HL-60 (cell line): ENCODE measurements around the gene FMR1.

Experiments used
- DNase-seq, 2 experiments: peaks; one replicate each; pipeline ENCODE4 v3.0.0-alpha.2; 2010 to 2020; ENCODE audit warnings: low read depth in 1 of 2, low spot score in 1 of 2
- H3K27ac ChIP-seq: fragments of 250-450 bp; sonication (Bioruptor Pico); replicated peaks from 2 replicates; pipeline ENCODE4 v1.5.1; 2020; ENCODE audit warnings: mild to moderate bottlenecking, moderate library complexity
- H3K27me3 ChIP-seq: fragments of 250-450 bp; sonication (Bioruptor Pico); 2 replicates; pipeline ENCODE4 v1.5.1; 2021; ENCODE audit warnings: mild to moderate bottlenecking, moderate library complexity; ENCODE audit not compliant: insufficient read depth, poor library complexity, severe bottlenecking
- H3K4me3 ChIP-seq: replicated peaks from 2 replicates; pipeline ENCODE4 v1.5.1; 2011; ENCODE audit warnings: mild to moderate bottlenecking, control low read depth, low read length; ENCODE audit not compliant: insufficient read depth
- GABPA ChIP-seq: IDR thresholded peaks from 2 replicates; pipeline ENCODE4 v1.6.1; 2012; ENCODE audit warnings: low read depth
- POLR2AphosphoS5 ChIP-seq: IDR thresholded peaks from 2 replicates; pipeline ENCODE4 v1.6.1; 2012; ENCODE audit warnings: low read depth
- SPI1 ChIP-seq: IDR thresholded peaks from 2 replicates; pipeline ENCODE4 v1.6.1; 2012; ENCODE audit warnings: low read depth, mild to moderate bottlenecking, borderline replicate concordance
- TF ChIP-seq, protein P1 (sequence below): IDR thresholded peaks from 2 replicates; pipeline ENCODE4 v1.6.1; 2012; ENCODE audit warnings: low read depth; ENCODE audit not compliant: insufficient replicate concordance
- TF ChIP-seq, protein P2 (sequence below): IDR thresholded peaks from one replicate; pipeline ENCODE4 v1.5.1; 2011; ENCODE audit warnings: low read length, control low read depth, inconsistent platforms; ENCODE audit not compliant: insufficient read depth

The FMR1 gene

DNA sequence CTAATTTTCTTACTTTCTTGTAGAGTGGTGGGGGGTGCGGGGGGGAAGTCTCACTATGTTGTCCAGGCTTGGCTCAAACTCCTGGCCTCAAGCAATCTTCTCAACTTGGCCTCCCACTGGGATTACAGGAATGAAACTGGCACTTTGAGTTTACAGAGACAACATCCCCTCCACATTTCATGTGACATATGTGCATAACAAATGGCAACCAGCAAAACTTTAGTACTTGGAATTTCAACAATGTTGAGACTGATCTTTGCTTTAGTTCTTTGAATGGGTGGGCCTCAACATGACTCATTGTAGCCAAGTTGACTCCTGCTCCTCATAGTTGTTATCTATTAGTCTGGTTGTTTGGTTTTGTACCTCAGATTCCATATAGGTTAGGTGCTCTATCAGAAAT, 11.4 kb upstream of the FMR1 start:
- Histone ChIP-seq H3K4me3 (no peak overlapping the region), H3K27ac (no peak overlapping the region), H3K27me3 (no peaks in the 10 kb centered on the region)
- DNase-seq, result no peak
- TF ChIP-seq POLR2AphosphoS5 (no peak), SPI1 (no peak), GABPA (no peak)
- TF ChIP-seq, protein P1, sequence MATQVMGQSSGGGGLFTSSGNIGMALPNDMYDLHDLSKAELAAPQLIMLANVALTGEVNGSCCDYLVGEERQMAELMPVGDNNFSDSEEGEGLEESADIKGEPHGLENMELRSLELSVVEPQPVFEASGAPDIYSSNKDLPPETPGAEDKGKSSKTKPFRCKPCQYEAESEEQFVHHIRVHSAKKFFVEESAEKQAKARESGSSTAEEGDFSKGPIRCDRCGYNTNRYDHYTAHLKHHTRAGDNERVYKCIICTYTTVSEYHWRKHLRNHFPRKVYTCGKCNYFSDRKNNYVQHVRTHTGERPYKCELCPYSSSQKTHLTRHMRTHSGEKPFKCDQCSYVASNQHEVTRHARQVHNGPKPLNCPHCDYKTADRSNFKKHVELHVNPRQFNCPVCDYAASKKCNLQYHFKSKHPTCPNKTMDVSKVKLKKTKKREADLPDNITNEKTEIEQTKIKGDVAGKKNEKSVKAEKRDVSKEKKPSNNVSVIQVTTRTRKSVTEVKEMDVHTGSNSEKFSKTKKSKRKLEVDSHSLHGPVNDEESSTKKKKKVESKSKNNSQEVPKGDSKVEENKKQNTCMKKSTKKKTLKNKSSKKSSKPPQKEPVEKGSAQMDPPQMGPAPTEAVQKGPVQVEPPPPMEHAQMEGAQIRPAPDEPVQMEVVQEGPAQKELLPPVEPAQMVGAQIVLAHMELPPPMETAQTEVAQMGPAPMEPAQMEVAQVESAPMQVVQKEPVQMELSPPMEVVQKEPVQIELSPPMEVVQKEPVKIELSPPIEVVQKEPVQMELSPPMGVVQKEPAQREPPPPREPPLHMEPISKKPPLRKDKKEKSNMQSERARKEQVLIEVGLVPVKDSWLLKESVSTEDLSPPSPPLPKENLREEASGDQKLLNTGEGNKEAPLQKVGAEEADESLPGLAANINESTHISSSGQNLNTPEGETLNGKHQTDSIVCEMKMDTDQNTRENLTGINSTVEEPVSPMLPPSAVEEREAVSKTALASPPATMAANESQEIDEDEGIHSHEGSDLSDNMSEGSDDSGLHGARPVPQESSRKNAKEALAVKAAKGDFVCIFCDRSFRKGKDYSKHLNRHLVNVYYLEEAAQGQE, result no peak
- TF ChIP-seq, protein P2, sequence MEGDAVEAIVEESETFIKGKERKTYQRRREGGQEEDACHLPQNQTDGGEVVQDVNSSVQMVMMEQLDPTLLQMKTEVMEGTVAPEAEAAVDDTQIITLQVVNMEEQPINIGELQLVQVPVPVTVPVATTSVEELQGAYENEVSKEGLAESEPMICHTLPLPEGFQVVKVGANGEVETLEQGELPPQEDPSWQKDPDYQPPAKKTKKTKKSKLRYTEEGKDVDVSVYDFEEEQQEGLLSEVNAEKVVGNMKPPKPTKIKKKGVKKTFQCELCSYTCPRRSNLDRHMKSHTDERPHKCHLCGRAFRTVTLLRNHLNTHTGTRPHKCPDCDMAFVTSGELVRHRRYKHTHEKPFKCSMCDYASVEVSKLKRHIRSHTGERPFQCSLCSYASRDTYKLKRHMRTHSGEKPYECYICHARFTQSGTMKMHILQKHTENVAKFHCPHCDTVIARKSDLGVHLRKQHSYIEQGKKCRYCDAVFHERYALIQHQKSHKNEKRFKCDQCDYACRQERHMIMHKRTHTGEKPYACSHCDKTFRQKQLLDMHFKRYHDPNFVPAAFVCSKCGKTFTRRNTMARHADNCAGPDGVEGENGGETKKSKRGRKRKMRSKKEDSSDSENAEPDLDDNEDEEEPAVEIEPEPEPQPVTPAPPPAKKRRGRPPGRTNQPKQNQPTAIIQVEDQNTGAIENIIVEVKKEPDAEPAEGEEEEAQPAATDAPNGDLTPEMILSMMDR, result no peak

DNA sequence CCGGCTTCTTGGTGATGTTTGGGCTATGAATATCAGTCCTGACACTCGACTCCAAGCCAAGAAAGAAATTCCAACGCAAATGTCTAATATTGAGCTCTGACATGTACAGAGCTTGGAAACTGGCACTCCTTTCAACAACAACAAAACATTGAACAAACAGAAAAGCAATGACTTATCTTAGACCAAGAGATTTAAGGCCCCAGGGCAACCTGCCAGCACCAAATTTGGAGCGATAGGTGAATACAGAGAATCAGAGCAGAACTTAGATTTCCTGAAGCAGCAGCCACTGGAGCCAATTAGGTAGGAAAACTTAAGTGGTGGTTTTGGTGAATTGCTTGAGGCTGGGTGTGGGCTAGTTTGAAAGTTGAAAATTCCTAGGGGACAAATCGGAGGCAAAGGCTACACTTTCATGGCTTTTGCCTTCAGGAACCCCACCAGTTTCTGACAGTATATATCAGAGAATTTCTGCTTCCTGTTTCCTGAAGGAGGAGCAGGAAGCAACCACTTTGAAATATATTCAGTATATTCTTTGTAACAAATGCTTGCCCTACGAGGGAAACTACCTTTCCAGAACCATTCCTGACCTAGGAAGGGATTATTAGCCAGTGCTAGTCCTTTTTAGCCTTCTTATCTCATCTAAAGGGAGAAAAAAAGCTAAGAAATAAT, 10.1 kb upstream of the FMR1 start:
- no peak overlapping the region for H3K27ac ChIP-seq
- no peak for TF ChIP-seq POLR2AphosphoS5
- TF ChIP-seq GABPA, result 0 out of 2 replicates have a peak, but pooled peaks have one; percentile 21
- no peak for DNase-seq

DNA sequence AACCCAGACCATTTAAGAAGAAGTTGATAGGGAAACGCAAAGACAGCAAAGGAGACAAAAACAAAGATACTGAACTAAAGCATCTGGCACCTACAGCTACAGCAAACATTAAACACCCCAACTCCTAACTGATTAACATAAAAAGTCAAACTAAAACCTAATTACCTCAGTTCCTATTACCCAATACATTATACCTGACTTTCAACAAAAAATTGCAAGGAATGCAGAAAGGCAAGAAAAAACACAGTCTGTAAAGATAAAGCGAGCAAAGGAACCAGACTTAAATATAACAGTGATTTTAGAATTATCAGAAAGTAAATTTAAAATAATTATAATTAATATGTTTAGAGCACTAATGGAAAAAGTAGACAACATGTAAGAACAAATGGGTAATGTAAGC, 9.4 kb upstream of the FMR1 start:
- no peak overlapping the region for H3K27ac ChIP-seq
- no peak for DNase-seq
- no peak overlapping the region for H3K4me3 ChIP-seq
- H3K27me3 ChIP-seq, result no peaks in the 10 kb centered on the region
- TF ChIP-seq, protein P2, result no peak
- TF ChIP-seq GABPA (no peak), SPI1 (no peak), POLR2AphosphoS5 (no peak)
- TF ChIP-seq, protein P1, result no peak

More for the DNA sequence above, 10.1 kb upstream of the FMR1 start:
- no peaks in the 10 kb centered on the region for H3K27me3 ChIP-seq
- H3K4me3 ChIP-seq, result no peak overlapping the region

DNA sequence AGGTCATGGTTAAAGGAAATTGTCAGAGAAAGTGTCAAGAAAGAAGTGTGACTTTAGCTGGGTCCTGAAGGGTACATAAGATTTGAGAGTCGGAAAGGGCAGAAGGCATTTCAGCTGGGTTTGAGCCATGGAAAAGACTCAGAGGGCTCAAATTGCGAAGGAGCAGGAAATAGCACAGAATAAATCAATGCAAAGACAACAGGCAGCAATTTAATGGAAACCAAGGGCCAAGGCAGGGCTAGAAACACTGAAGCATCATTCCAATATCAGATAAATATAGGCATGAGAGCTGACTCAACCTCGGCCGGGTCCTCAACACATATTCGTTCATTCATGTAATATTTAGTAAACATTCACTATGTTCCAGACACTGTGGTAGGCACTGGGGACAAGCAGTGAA, 3.6 kb upstream of the FMR1 start:
- TF ChIP-seq, protein P1, result no peak
- TF ChIP-seq, protein P2, result no peak
- no peak for TF ChIP-seq GABPA
- TF ChIP-seq POLR2AphosphoS5, result no peak
- no peak for TF ChIP-seq SPI1
- no peak for DNase-seq
- Histone ChIP-seq H3K27me3 (no peaks in the 10 kb centered on the region), H3K27ac (no peak overlapping the region), H3K4me3 (no peak overlapping the region)
